Suprapubic skin (tissue), 4 donors: Measurements from ENCODE around the gene ZEB2.

Experiments
- CTCF ChIP-seq, 2 donors: fragments of 200-600 bp in 1 of 2; fragments of 450-650 bp in 1 of 2; sonication (generic) in 1 of 2; IDR thresholded peaks; one replicate each; pipeline ENCODE4 v1.5.1; 2016 to 2019; ENCODE audit warnings: antibody characterized with exemption in 2 of 2, mild to moderate bottlenecking in 1 of 2, moderate library complexity in 1 of 2
- EP300 ChIP-seq: sonication (generic); formaldehyde crosslinking; IDR thresholded peaks from one replicate; pipeline ENCODE4 v1.6.1; 2017; ENCODE audit warnings: antibody characterized with exemption
- POLR2AphosphoS5 ChIP-seq, 3 donors: sonication (generic); formaldehyde crosslinking; IDR thresholded peaks; one replicate each; pipeline ENCODE4 v1.6.1; 2017; ENCODE audit warnings: antibody characterized with exemption in 3 of 3

- no peak for TF ChIP-seq CTCF (IDR thresholded peaks at IDR 0.05)
- no peak for TF ChIP-seq EP300
- no peak for TF ChIP-seq POLR2AphosphoS5 (IDR thresholded peaks at IDR 0.05)
Measured at GRCh38 chr2:144524118-144525009, 4.4 kb upstream of the ZEB2 start.
